SK-N-SH (cell line): ENCODE results near the gene EYA3. TPM values are rescaled to one million over a fixed set of nuclear protein-coding genes. Genes with fewer than 3 reads are reported as not detected.

Experiments
- CTCF ChIA-PET: fragments of 300-600, 350-600 bp; formaldehyde crosslinking; extraction: SDS; loops from one replicate; lab custom pipeline; 2021; lab: Yijun Ruan, JAX
- POLR2A ChIA-PET: fragments of 350-600 bp; sonication (Branson Sonifier 250); formaldehyde crosslinking; extraction: SDS; loops from one replicate; lab custom pipeline; 2020; ENCODE audit warnings: antibody characterized with exemption, inconsistent platforms; lab: Yijun Ruan, JAX
- DNase-seq: peaks from one replicate; pipeline ENCODE4 v3.0.0; 2012
- H2AFZ ChIP-seq: fragments of 200-600 bp; sonication (generic); 2 replicates; pipeline ENCODE4 v1.8.1; 2016; ENCODE audit warnings: antibody characterized with exemption, mild to moderate bottlenecking, low read depth
- H3F3A ChIP-seq: fragments of 200-600 bp; sonication (generic); replicated peaks from 2 replicates; pipeline ENCODE3; 2016; ENCODE audit warnings: antibody characterized with exemption, mild to moderate bottlenecking; ENCODE audit not compliant: insufficient read depth
- H3K27ac ChIP-seq, 2 experiments: fragments of 200-500 bp in 1 of 2; fragments of 200-600 bp in 1 of 2; sonication (Bioruptor generic) in 1 of 2; sonication (generic), shearing (Covaris generic) in 1 of 2; 2 replicates each; pipeline versions ENCODE4 v1.5.1 to v1.6.1; 2014 to 2016; ENCODE audit warnings: low read depth in 2 of 2, inconsistent platforms in 1 of 2, low read length in 1 of 2, mild to moderate bottlenecking in 1 of 2, mixed read lengths in 1 of 2
- H3K27me3 ChIP-seq: fragments of 200-600 bp; sonication (generic), shearing (Covaris generic); 2 replicates; pipeline ENCODE4 v1.6.1; 2016; ENCODE audit warnings: mixed run types; ENCODE audit not compliant: insufficient read depth
- H3K36me3 ChIP-seq, 2 experiments: fragments of 200-500 bp in 1 of 2; fragments of 200-600 bp in 1 of 2; sonication (Bioruptor generic) in 1 of 2; sonication (generic) in 1 of 2; replicated peaks in 1 of 2; 2 replicates each; pipeline versions ENCODE3 to v1.5.1; 2014 to 2016; ENCODE audit warnings: low read length in 1 of 2, mild to moderate bottlenecking in 1 of 2; ENCODE audit not compliant: insufficient read depth in 2 of 2, control insufficient read depth in 1 of 2
- H3K4me1 ChIP-seq, 2 experiments: fragments of 200-500 bp in 1 of 2; fragments of 200-600 bp in 1 of 2; sonication (Bioruptor generic) in 1 of 2; sonication (generic), shearing (Covaris generic) in 1 of 2; 2 replicates each; pipeline versions ENCODE4 v1.5.1 to v1.6.1; 2014 to 2016; ENCODE audit warnings: low read depth in 1 of 2, low read length in 1 of 2, mixed run types in 1 of 2; ENCODE audit not compliant: insufficient read depth in 2 of 2, control insufficient read depth in 1 of 2
- H3K4me2 ChIP-seq: fragments of 200-600 bp; sonication (generic), shearing (Covaris generic); 2 replicates; pipeline ENCODE4 v1.6.1; 2017; ENCODE audit warnings: mixed run types
- H3K4me3 ChIP-seq, 2 experiments: fragments of 200-500 bp in 1 of 2; fragments of 200-600 bp in 1 of 2; sonication (Bioruptor generic) in 1 of 2; sonication (generic), shearing (Covaris generic) in 1 of 2; 2 replicates each; pipeline versions ENCODE4 v1.5.1 to v1.8.1; 2014 to 2016; ENCODE audit warnings: low read depth in 2 of 2, inconsistent platforms in 1 of 2, low read length in 1 of 2, mild to moderate bottlenecking in 1 of 2, mixed read lengths in 1 of 2, moderate library complexity in 1 of 2
- H3K79me2 ChIP-seq: fragments of 200-600 bp; sonication (generic); 2 replicates; pipeline ENCODE4 v1.8.1; 2017; ENCODE audit warnings: mild to moderate bottlenecking; ENCODE audit not compliant: insufficient read depth
- H3K9ac ChIP-seq: fragments of 200-600 bp; sonication (generic); 2 replicates; pipeline ENCODE4 v1.6.1; 2017; ENCODE audit warnings: mixed run types
- H3K9me2 ChIP-seq: fragments of 200-600 bp; sonication (generic); 2 replicates; pipeline ENCODE4 v1.6.1; 2017; ENCODE audit warnings: mixed run types
- H3K9me3 ChIP-seq: fragments of 200-600 bp; sonication (generic); 2 replicates; pipeline ENCODE4 v1.6.1; 2017; ENCODE audit warnings: mixed run types, mild to moderate bottlenecking, moderate library complexity
- H4K20me1 ChIP-seq: fragments of 200-600 bp; sonication (generic); 2 replicates; pipeline ENCODE4 v1.6.1; 2017; ENCODE audit warnings: mild to moderate bottlenecking, mixed run types; ENCODE audit not compliant: insufficient read depth
- FOSL2 ChIP-seq: IDR thresholded peaks from 2 replicates; pipeline ENCODE4 v1.4.0; 2012; ENCODE audit warnings: low read depth, mild to moderate bottlenecking, moderate library complexity, borderline replicate concordance
- FOXJ3 ChIP-seq: sonication (generic); formaldehyde crosslinking; IDR thresholded peaks from 2 replicates; pipeline ENCODE4 v1.5.1; 2020; ENCODE audit warnings: mild to moderate bottlenecking, missing genetic modification reagents
- GABPA ChIP-seq: IDR thresholded peaks from 2 replicates; pipeline ENCODE4 v1.4.0; 2012; ENCODE audit warnings: low read depth, mild to moderate bottlenecking
- JUND ChIP-seq: IDR thresholded peaks from 2 replicates; pipeline ENCODE4 v1.4.0; 2012
- MEF2A ChIP-seq: IDR thresholded peaks from 2 replicates; pipeline ENCODE4 v1.4.0; 2012; ENCODE audit warnings: low read depth, borderline replicate concordance
- NFIC ChIP-seq: IDR thresholded peaks from 2 replicates; pipeline ENCODE4 v1.4.0; 2012; ENCODE audit warnings: borderline replicate concordance
- PBX3 ChIP-seq: IDR thresholded peaks from 2 replicates; pipeline ENCODE4; 2012
- RAD21 ChIP-seq: IDR thresholded peaks from 2 replicates; pipeline ENCODE4 v1.6.1; 2012; ENCODE audit warnings: mild to moderate bottlenecking, low read length
- RCOR1 ChIP-seq: fragments of 150-350 bp; IDR thresholded peaks from 2 replicates; pipeline ENCODE4 v1.6.1; 2017; ENCODE audit warnings: antibody characterized with exemption, low read length
- RXRA ChIP-seq: IDR thresholded peaks from 2 replicates; pipeline ENCODE4 v1.4.0; 2012; ENCODE audit warnings: low read depth, mild to moderate bottlenecking, borderline replicate concordance
- SMC3 ChIP-seq: IDR thresholded peaks from 2 replicates; pipeline ENCODE4 v1.6.1; 2012; ENCODE audit warnings: low read depth, low read length, improper control_type of control experiment
- TCF12 ChIP-seq: IDR thresholded peaks from 2 replicates; pipeline ENCODE4 v1.4.0; 2012
- YY1 ChIP-seq: IDR thresholded peaks from 2 replicates; pipeline ENCODE4 v1.4.0; 2012; ENCODE audit warnings: low read depth, mild to moderate bottlenecking
- WGBS: methylation state at CpG from one replicate; pipeline ENCODE4 v1.1.6; 2017; ENCODE audit warnings: low lambda C conversion rate; 5-methylcytosine and 5-hydroxymethylcytosine counted together
- polyA plus RNA-seq, 3 experiments: library from polyadenylated mRNA; depleted of rRNA; stranded (reverse); fragments of >200 nt; gene quantifications; 2 replicates each; pipeline ENCODE4 v1.2.3, GENCODE V29; 2012

The EYA3 gene
- polyA plus RNA-seq, 1 of the 3 experiments (the other 2 are of a cell fraction) = 6.5 TPM

GRCh38 chr1:27993241-27993640 lies 95.2 kb downstream of the EYA3 start (continued):
- TF ChIP-seq RCOR1 (no peak), PBX3 (no peak)

DNA sequence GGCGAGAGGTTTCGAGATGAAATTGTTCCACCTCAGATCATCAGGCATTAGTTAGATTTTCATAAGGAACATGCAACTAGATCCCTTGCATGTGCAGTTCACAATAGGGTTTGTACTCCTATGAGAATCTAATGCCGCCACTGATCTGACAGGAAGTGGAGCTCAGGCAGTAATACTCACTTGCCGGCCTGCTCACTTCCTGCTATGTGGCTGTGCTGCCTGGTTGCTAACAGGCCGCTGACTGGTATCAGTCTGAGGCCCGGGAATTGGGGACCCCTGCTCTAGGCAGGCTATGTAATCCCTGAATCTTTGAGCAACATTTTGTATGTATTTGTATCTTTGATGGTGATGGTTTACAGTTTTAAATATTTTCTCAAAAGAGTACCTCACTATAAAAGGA lies 96.1 kb downstream of the EYA3 start:
- TF ChIP-seq MEF2A (no peak), PBX3 (no peak)
- H3K4me3 ChIP-seq = no peak overlapping the region
- no peak overlapping the region for H3K4me2 ChIP-seq
- no peaks in the 10 kb centered on the region for H3K27me3 ChIP-seq
- H3K4me1 ChIP-seq = no peaks in the 10 kb centered on the region
- no peak overlapping the region for H3K9ac ChIP-seq
- H2AFZ ChIP-seq = no peak overlapping the region
- H3K79me2 ChIP-seq = no peaks in the 10 kb centered on the region
- ChIA-PET POLR2A (no interaction called here), CTCF (interaction anchor here (0.9 to 1.6 kb wide), 4 partner anchors 12 to 134 kb away, joined by 3 to 5 read pairs (median 3); no protein-coding TSS in a partner anchor)
- H3K27ac ChIP-seq = no peak overlapping the region
- no peaks in the 10 kb centered on the region for H4K20me1 ChIP-seq
- H3K9me3 ChIP-seq = no peaks in the 10 kb centered on the region
- H3K9me2 ChIP-seq = no peaks in the 10 kb centered on the region
- no peak for DNase-seq
- WGBS = 100% methylated on average over 5 of the region's 6 CpGs
- H3K36me3 ChIP-seq = peaks cover 66 to 72% of the 10 kb centered on the region in 2 experiments
- H3F3A ChIP-seq = no peaks in the 10 kb centered on the region

DNA sequence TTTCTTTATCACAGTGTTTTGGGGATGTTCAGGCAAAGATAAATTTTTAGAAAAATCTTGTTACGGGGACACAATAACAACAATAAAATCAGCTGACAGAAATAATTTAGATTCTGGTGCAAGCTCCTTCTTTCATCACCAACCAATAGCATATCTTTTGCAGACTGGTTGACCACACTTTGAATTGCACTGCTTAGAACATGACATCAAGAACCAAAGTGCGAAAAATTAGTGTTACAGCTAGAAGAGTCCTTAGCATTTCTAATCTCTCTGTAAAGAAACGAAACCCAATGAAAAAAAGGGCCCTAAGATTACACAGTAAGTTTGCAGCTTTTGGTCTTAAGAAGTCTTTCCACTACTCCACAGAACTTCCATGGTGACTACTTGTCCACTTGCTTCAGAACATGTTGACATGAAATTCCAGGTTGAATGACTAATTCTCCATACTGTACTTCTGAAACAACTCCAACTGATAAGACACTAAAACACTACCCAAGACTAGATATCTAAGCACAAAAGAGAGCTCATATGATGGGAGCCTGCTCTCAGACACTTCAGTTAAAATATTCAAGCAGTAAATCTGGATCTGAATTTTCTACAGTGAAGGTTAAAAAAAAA lies 97.4 kb downstream of the EYA3 start:
- TF ChIP-seq FOSL2 = no peak
- TF ChIP-seq YY1 = no peak
- TF ChIP-seq SMC3 = no peak
- TF ChIP-seq RXRA = no peak
- no peak for TF ChIP-seq JUND
- no peak for TF ChIP-seq NFIC
- TF ChIP-seq RCOR1 = no peak
- TF ChIP-seq TCF12 = no peak
- TF ChIP-seq PBX3 = no peak
- no peak for TF ChIP-seq GABPA
- TF ChIP-seq RAD21 = no peak
- TF ChIP-seq FOXJ3 (CRISPR knock-in tag) = no peak
- no peak overlapping the region for H3K9ac ChIP-seq
- H3F3A ChIP-seq = no peaks in the 10 kb centered on the region
- H3K4me1 ChIP-seq = no peaks in the 10 kb centered on the region
- H3K9me2 ChIP-seq = no peaks in the 10 kb centered on the region
- ChIA-PET POLR2A (interaction anchor here (0.6 kb wide), 1 partner anchor 23 kb away, joined by 3 read pairs; no protein-coding TSS in a partner anchor), CTCF (interaction anchor here (0.7 to 1.3 kb wide), 2 partner anchors 19 to 229 kb away, joined by 3 read pairs; no protein-coding TSS in a partner anchor)
- H3K27ac ChIP-seq = no peak overlapping the region
- H2AFZ ChIP-seq = no peak overlapping the region
- no peaks in the 10 kb centered on the region for H4K20me1 ChIP-seq
- H3K79me2 ChIP-seq = no peaks in the 10 kb centered on the region
- H3K9me3 ChIP-seq = no peaks in the 10 kb centered on the region
- no peak overlapping the region for H3K4me2 ChIP-seq
- no peak overlapping the region for H3K4me3 ChIP-seq
- H3K36me3 ChIP-seq = peaks cover 59 to 68% of the 10 kb centered on the region in 2 experiments
- DNase-seq = no peak
- WGBS = 94% methylated on average over 3 of the region's 3 CpGs
- H3K27me3 ChIP-seq = no peaks in the 10 kb centered on the region
